ENCODE results near the gene EFHB. TPM values are rescaled to one million over a fixed set of nuclear protein-coding genes. Genes with fewer than 3 reads are reported as not detected.
"Not testable (repeated sequence)": the region's sequence is repeated elsewhere in the genome, so short reads cannot be mapped to it uniquely, and the experiment has no call there.

The EFHB gene
- total RNA-seq, 6 experiments from 2014 or later: 0.70 to 1.3 TPM; not detected in 4

GRCh38 chr3:19967208-19967607, 33.2 kb upstream of the EFHB start:
- 53% methylated on average over 6 of the region's 6 CpGs for WGBS (ENCODE audit: insufficient coverage, low coverage, low lambda C conversion rate, missing lambda C conversion rate)
- DNase-seq (no peak), ATAC-seq (no peak)
- TF ChIP-seq, protein P1, sequence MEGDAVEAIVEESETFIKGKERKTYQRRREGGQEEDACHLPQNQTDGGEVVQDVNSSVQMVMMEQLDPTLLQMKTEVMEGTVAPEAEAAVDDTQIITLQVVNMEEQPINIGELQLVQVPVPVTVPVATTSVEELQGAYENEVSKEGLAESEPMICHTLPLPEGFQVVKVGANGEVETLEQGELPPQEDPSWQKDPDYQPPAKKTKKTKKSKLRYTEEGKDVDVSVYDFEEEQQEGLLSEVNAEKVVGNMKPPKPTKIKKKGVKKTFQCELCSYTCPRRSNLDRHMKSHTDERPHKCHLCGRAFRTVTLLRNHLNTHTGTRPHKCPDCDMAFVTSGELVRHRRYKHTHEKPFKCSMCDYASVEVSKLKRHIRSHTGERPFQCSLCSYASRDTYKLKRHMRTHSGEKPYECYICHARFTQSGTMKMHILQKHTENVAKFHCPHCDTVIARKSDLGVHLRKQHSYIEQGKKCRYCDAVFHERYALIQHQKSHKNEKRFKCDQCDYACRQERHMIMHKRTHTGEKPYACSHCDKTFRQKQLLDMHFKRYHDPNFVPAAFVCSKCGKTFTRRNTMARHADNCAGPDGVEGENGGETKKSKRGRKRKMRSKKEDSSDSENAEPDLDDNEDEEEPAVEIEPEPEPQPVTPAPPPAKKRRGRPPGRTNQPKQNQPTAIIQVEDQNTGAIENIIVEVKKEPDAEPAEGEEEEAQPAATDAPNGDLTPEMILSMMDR (IDR thresholded peaks at IDR 0.05): no peak
- TF ChIP-seq POLR2A (IDR thresholded peaks at IDR 0.05): no peak
- H3K4me3 ChIP-seq: no peak overlapping the region
- no peaks in the 10 kb centered on the region for H3K36me3 ChIP-seq
- H3K27me3 ChIP-seq: no peaks in the 10 kb centered on the region
- H3K4me1 ChIP-seq: peaks cover 0 to 14% (median 2%) of the 10 kb centered on the region in 4 donors
- no peak overlapping the region for H3K27ac ChIP-seq
- intact Hi-C loops (cut with DNase I): no loop called here
- no peaks in the 10 kb centered on the region for H3K9me3 ChIP-seq

DNA sequence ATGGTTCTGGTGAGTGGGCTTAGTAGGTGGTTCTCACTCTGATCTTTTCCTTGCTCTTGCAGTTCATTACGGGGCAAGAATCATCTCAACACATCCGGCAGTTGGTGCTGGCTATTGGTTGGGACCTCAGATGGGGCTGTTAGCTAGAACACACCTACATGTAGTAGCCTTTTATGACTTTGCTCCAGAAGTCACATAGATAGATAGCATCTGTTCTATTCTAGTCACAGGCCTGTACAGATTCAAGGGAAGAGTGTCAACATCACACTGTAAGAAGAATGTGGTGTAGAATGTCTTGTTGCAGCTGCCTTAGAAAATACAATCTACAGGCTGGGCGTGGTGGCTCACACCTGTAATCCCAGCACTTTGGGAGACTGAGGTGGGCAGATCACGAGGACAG, 27.9 kb upstream of the EFHB start:
- H3K27ac ChIP-seq: no peak overlapping the region
- H3K4me3 ChIP-seq: no peak overlapping the region
- H3K4me1 ChIP-seq: peaks cover 0 to 9% (median 0%) of the 10 kb centered on the region in 4 donors
- H3K27me3 ChIP-seq: no peaks in the 10 kb centered on the region
- peaks cover 0 to 5% (median 0%) of the 10 kb centered on the region in 4 donors for H3K36me3 ChIP-seq
- intact Hi-C loops (cut with DNase I): no loop called here
- TF ChIP-seq, protein P1 (IDR thresholded peaks at IDR 0.05): no peak
- TF ChIP-seq POLR2A (IDR thresholded peaks at IDR 0.05): no peak
- WGBS (ENCODE audit: insufficient coverage, low coverage, low lambda C conversion rate, missing lambda C conversion rate): 100% methylated on average over 4 of the region's 4 CpGs
- DNase-seq (no peak), ATAC-seq (no peak)
- H3K9me3 ChIP-seq: no peaks in the 10 kb centered on the region

GRCh38 chr3:19960696-19961095, 26.7 kb upstream of the EFHB start:
- ATAC-seq: no peak
- intact Hi-C loops (cut with DNase I): no loop called here
- Histone ChIP-seq H3K4me1 (peaks cover 0 to 6% (median 0%) of the 10 kb centered on the region in 4 donors), H3K27ac (no peak overlapping the region), H3K36me3 (peaks cover 0 to 5% (median 0%) of the 10 kb centered on the region in 4 donors), H3K4me3 (no peak overlapping the region), H3K9me3 (no peaks in the 10 kb centered on the region), H3K27me3 (no peaks in the 10 kb centered on the region)
- no peak for TF ChIP-seq POLR2A (IDR thresholded peaks at IDR 0.05)
- TF ChIP-seq, protein P1 (IDR thresholded peaks at IDR 0.05): no peak
- no peak for DNase-seq
- WGBS (ENCODE audit: insufficient coverage, low coverage, low lambda C conversion rate, missing lambda C conversion rate): 76% methylated on average over 4 of the region's 4 CpGs

- 88% methylated on average over 2 of the region's 4 CpGs for WGBS (ENCODE audit: insufficient coverage, low coverage, low lambda C conversion rate, missing lambda C conversion rate)
- H3K36me3 ChIP-seq: peaks cover 0 to 9% (median 0%) of the 10 kb centered on the region in 4 donors
- ATAC-seq (no peak), DNase-seq (no peak)
- intact Hi-C loops (cut with DNase I): no loop called here
- H3K9me3 ChIP-seq: no peaks in the 10 kb centered on the region
- peaks cover 0 to 6% (median 0%) of the 10 kb centered on the region in 4 donors for H3K4me1 ChIP-seq
- no peaks in the 10 kb centered on the region for H3K27me3 ChIP-seq
- TF ChIP-seq POLR2A (IDR thresholded peaks at IDR 0.05): no peak
- TF ChIP-seq, protein P1 (IDR thresholded peaks at IDR 0.05): no peak
- no peak overlapping the region for H3K4me3 ChIP-seq
- no peak overlapping the region for H3K27ac ChIP-seq
Observed at GRCh38 chr3:19959505-19959904, 25.5 kb upstream of the EFHB start.

GRCh38 chr3:19957354-19957753, 23.3 kb upstream of the EFHB start:
- ATAC-seq; intact Hi-C loops (cut with DNase I); H3K4me1 ChIP-seq; H3K27me3 ChIP-seq; H3K9me3 ChIP-seq; H3K27ac ChIP-seq; H3K4me3 ChIP-seq; DNase-seq: not testable (repeated sequence)
- 96% methylated on average over 4 of the region's 9 CpGs for WGBS (ENCODE audit: insufficient coverage, low coverage, low lambda C conversion rate, missing lambda C conversion rate)
- H3K36me3 ChIP-seq: peaks cover 0 to 20% (median 0%) of the 10 kb centered on the region in 4 donors

Measured in right lobe of liver (tissue), 6 donors.